SK-MEL-5 (cell line): Measurements from ENCODE around the gene TTC39A. TPM values are rescaled to one million over a fixed set of nuclear protein-coding genes. Genes with fewer than 3 reads are reported as not detected.
A peak's percentile ranks its signal among the peaks of the same experiment; 100 is the strongest.
"Not testable (repeated sequence)": the region's sequence is repeated elsewhere in the genome, so short reads cannot be mapped to it uniquely, and the experiment has no call there.

Experiments used
- DNase-seq: peaks from one replicate; pipeline ENCODE4 v3.0.0-alpha.2; 2016; ENCODE audit warnings: low read depth, low spot score
- in situ Hi-C: cut with HindIII; loops from 2 replicates; pipeline ENCODE4 v1.10.0; 2016; ENCODE audit warnings: low sequenced_read_pairs, high pct_unique_total_duplicates, low pct_unique_long_range_greater_than_20kb
- total RNA-seq: library from RNA; depleted of rRNA; stranded (reverse); fragments of >200 nt; shearing (Covaris generic); gene quantifications from 2 replicates; pipeline ENCODE4 v1.2.3, GENCODE V29; 2014

The TTC39A gene
- total RNA-seq, 1 experiment from 2014 or later = 2.4 TPM

DNA sequence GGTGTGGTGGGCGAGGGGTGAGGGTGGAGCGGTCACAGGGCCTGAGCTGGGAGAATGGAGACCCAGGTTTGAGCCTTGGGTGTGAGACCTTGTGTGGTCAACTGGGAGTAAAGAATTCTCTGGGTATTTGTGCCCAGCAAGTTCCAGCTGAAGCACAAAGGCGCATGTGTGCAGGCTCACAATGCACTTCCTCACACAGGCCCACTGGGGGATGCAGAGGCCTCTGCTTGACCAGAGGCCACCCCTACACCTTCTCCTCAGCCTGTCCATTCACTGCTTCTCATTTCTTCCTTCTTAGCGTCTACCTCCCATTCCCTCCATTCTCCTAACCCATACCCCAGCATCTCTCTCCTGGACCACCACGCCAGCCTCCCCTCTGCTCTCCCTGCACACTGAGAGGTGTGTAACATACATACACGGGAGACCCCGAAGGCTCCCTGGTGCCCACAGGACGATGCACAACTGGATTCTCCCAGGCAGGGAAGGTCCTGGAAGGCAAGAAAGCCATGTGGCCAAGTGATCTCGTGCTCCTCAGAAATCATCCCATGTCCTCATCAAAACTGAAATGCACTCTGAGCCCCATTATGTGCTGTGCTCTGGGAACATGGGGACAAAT lies 12.3 kb upstream of the TTC39A start:
- peak; percentile 35 for DNase-seq
- in situ Hi-C loops = no loop called here

DNA sequence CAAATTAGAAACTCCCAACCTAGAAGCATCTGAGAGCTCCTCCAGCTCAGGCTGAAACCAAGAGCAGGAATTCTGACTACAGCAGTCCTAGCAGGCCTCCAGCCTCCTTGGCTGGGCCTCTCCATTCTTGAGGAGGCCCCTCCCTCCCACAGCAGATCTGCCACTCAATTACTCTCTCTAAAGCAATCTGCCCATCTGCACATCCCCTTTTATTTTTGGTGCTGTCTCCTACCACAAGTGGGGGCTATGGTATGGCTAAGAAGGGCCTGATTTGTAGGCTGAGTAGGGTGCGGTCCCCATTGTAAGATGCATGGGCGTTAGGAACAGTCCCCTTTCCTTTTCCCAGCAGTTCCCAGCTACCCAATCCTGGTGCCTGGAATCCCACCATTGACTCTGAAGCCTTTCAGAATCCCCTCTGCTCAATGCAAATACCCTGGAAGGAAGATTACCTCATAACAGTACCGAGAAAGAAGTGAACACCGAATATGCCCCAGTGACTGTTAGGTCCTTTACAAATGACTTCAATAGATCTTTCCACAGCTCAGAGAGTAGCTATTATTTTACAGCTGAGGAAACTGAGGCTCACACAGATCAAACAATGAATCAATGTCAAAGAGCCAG lies 11.6 kb upstream of the TTC39A start:
- in situ Hi-C loops = no loop called here
- peak; percentile 32 for DNase-seq

DNA sequence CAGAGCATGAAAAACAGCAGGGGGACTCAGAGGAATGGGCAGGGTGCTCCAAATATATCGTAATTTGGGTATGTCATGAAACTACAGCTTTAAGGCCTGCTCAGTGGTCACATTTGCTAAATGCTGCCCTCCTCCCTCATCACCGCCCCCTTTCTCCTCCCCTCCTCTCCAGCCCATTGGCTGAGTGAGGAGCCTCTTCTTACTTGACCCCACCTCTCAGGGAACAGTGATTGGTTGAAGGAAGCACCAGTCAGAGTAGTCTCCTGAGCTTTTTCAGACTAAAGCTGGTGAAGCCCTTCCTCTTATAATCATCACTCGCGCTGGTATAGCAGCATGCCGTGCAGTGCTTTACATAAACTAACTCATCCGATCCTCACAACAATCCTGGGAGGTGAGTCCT lies 10.0 kb upstream of the TTC39A start:
- in situ Hi-C loops = no loop called here
- DNase-seq = peak; percentile 6

DNA sequence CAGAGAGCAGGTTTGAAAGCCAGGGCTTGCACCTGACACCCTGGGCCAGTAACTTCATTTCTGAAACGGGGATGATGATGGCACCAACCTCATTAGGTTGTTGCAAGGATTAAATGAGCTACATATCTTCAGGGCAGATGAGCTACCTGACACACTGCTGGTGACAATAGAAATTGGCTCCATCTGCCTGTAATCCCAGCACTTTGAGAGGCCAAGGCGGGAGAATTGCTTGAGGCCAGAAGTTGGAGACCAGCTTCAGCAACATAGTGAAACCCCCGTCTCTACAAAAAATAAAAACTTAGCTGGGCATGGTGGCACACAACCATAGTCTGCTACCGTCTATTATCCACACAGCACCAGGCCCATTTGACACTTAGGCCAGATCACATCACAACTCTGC lies 6.3 kb upstream of the TTC39A start:
- no peak for DNase-seq

DNA sequence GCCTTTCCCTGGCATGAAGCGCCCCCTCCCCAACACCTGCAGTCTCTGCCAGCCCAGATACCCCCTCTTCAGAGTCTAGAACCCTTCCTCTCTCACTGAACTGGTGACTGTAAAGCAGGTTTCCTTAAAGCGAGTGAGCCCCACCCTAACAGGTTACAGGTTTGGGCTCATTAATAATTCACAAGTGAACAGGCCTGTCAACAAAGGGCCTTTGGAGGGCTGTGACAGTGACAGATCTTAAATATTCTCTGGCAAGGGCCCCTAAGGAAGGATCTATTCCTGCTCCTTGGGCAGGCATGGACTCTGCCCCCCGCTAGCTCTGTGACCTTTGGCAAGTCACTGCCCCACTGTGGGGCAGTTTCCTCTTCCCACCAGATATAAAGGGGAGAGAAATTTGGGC lies 5.6 kb upstream of the TTC39A start:
- DNase-seq = no peak
- in situ Hi-C loops = no loop called here

More for the DNA sequence above, 6.3 kb upstream of the TTC39A start:
- in situ Hi-C loops = no loop called here

DNA sequence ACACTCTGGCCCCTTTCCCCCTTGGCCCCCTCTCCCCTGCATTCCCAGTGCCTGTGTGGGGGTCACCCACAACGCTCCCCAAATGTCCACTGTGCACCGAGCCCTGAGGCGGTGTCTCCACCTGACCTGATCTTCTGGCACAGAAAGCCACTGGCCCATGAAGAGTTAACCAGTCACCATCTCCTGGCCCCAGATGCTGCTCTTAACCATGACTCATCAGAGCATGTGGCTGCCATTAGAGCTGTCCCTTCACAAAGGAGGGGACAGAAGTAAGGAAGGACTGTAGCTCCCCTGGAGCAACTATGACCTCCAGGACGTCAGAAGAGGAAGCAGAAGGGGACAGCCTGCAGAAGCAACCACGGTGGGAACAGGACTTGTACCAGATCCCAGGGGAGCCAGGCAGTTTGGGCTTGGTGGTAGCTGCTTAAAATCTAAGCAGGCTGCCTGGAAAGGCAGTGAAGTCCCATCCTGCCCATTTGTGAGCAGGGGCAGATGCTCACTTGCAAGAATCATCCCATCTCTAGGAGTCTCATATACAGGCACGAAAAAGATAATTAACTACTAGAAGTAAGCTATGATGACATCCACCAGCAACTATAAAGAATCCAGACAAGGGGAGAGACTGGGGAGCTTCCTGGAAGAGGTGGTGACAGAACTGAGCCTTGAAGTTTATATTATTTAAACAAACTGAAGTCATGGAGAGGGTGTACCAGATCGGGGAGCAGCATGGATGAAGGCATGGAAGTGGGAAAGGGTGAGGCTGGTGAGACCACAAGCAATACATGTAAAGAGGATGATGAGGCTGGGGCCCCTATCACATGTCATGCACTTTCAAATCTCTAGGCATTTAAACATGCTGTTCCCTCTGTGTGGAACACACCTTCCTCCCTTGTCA lies 1.1 kb upstream of the TTC39A start:
- DNase-seq = peak; percentile 59
- in situ Hi-C loops = no loop called here

DNA sequence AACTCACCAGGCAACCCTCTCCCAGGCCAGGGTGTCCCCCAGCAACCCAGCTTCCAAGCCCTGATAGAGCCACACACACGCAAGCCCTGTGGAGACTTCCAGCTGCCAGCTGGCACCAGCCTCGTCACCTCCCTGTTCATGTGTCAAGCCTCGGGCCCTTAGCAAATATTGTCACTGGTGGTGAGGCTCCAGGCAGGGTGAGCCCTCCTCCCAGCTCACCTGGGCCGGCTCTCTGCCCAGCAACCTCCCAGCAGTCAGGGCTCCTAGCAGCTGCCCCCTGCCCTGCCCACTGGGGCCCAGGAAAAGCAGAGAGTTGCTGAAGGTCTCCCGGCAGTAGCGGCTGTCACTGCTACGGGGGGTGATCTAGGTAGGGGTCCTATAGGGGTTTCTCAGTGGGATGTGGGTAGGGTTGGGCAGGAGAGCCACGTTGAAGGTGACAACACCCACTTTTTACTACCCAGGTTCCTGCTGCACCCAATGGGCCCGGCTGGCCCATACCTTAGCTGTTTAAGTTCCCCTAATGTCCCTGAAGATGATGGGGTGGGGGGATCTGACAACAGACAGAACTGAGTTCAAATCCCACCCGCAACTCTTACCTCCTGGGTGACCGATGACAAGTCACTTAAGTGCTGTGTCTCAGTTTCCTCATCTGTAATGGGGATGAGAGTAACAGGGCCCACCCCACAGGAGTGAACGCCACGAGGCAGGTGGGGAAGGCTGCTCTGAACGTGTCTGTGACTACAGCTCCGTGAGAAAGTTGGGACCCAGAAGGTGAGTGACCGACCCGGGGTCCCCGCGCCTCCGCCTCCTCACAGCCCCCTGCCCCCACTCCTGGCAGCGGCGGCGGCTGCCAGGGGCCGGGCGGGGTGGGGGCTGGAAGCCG lies 678 bp downstream of the TTC39A start:
- no peak for DNase-seq
- in situ Hi-C loops = no loop called here

DNA sequence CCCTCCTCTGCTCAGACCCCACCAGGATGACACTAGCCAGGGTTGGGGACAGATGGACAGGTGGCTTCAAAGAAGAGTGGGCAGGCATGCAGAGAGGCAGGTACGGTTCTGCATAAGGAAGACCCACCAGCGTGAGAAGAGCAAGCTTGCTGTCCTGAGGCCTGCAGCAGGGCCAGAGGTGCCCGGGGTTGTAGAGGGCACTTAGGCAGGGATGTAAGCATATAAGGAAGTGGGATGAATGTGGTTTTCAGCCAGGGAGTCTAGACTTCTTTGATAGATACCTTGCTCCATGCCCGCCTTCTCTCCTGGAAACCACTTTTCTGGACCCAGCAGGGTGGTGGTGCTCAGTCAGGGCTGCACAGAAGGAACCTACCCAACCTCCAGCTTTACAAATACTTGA lies 1.4 kb downstream of the TTC39A start:
- DNase-seq = no peak
- in situ Hi-C loops = no loop called here

DNA sequence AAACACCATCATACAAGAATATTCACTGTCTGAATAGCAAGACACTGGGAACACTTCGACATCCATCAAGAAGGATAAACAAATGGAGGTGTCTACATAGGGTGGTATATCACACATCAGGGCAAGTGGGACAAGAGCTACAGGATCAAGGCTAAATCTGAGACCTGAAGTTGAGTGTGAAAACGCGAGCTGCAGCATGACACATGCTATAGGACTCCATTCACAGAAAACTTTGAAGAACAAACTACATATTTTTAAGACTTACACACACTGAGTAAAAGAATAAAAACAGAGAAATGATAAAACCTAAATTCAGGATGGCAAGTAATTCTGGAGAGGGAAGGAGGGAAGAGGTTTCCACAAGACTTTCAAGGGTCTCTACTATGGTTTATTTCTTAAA lies 2.1 kb downstream of the TTC39A start:
- no peak for DNase-seq
- in situ Hi-C loops = no loop called here

DNA sequence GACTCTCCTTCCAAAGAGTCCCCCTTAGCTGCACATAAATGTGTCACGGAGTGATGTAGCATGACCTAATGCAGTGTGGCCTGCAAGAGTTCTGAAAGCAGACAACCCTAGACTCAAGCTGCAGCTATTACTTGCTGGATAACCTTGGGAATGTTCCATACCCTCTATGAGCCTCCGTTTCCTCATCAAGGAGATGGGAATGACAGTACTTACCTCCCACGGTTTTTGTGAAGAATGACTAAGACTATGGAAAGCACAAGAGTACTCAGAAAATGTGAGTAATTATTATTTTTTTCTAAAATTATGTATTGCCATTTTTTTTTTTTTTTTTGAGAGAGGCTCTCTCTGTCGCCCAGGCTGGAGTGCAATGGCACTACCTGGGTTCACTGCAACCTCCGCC lies 3.0 kb downstream of the TTC39A start:
- in situ Hi-C loops = no loop called here

DNA sequence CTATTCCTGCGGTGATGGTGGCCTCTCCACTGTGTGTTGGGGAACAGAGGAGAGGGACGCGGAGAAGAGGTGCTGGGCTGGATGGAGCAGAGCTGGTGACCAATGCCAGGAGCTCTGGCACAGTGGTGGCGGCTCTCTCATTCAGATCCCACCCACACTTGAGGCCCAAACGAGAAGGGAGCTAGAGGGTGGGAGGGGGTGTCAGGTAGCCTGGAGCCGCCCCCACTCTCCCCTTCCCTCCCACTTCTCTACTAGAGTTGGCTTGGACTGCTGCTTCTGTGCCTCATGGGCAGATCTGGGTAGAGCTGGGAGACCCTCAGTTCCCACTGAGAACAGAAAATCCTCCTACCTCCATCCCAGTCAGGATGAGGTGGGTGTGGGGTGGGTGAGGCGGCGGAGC lies 3.5 kb downstream of the TTC39A start:
- no peak for DNase-seq
- in situ Hi-C loops = no loop called here

More for the DNA sequence above, 3.0 kb downstream of the TTC39A start:
- no peak for DNase-seq

DNA sequence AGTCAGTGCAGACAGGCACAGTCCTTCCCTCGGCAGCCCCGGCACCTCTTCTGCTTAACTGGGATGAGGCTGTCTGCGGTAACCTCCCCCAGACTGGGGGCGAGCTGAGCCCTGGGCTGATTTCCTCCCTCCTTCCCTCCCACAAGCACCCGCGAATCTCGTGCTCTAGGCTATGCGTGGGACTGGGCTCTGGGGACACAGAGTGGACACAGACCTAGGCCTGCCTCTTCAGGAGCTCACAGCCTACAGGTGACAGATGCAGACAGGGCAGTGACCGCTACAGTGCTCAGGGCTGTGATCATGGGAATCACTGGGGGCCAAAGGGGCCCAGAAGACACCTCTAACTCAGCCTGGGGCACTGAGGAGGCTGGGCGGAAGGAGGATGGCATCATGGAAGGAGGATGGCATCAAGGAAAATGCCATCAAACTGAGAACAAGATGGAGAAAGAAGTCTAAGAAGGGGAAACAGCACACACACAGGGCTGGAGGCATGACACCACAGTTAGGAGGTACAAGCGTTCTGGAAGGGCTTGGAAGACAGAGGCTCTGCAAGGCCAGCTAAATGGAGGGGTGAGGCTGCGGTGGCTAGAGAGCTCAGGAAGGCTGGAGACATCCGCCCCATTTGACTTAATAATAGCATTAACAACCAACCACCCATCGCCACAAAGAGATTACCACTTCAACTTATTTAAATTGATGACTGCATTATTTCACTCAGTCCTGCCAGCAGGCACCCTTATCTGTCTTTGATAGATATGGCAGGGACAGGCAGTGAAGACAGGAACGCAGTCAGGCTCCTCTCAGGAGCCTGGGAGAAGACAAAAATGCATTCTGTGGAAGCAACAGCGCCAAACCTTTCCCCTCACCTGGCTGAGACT lies 4.2 kb downstream of the TTC39A start:
- in situ Hi-C loops = no loop called here
- DNase-seq = no peak

DNA sequence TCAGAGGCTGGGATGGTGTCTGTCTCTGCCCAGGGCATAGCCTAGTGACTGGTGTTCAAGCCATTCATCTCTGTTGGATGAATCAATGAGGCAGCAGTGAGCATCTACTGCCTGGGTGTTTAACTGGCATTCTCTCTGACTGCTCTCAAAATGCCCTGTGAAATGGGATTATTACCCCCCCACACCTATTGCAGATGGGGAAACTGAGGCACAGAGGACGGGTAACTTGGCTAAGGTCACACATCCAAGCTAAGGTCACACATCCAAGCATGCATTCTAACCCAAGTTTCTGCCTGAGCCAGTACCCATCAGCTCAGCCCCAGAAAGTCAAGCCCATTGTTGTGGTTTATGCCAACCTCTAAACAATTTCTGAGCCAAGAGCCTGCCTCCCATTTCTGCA lies 5.0 kb downstream of the TTC39A start:
- DNase-seq = no peak
- in situ Hi-C loops = no loop called here

DNA sequence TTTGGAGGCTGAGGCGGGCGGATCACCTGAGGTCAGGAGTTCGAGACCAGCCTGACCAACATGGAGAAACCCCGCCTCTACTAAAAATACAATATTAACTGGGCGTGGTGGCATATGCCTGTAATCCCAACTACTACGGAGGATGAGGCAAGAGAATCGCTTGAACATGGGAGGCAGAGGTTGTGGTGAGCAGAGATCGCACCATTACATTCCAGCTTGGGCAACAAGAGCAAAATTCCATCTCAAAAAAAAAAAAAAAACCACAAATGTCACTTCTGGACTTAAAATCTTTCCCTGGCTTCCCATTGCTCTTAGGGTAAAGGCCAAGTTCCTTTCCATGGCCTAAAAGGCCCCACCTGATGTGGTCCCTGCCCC lies 5.4 kb downstream of the TTC39A start:
- in situ Hi-C loops, DNase-seq: not testable (repeated sequence)

DNA sequence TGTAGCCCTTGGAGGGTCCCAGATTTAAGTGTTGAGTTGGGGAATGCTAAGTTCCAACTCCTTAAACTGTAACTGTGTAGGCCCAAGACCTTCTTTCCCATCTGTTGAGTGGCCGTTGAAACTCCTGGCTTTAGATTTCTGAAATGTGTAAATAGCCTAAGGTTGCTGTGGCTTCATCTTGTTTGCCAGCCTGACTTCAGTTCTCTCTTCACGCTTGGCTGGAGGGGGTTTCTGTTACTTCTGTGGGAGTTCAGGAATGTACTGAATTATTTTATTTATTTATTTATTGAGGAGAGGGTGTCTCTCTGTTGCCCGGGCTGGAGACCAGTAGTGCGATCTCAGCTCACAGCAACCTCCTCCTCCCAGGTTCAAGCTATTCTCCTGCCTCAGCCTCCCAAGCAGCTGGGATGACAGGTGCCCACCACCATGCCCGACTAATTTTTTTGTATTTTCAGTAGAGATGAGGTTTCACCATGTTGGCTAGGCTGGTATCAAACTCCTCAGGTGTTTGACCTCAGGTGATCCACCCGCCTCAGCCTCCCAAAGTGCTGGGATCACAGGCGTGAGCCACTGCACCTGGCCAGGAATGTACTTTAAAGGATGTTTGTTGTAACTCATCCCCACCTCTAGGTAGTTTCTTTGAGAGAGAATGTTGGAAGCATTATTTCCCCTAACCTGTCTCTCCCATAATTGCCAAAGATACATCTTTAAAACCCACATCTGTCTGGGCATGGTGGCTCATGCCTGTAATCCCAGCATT lies 5.9 kb downstream of the TTC39A start:
- no peak for DNase-seq
- in situ Hi-C loops = no loop called here

DNA sequence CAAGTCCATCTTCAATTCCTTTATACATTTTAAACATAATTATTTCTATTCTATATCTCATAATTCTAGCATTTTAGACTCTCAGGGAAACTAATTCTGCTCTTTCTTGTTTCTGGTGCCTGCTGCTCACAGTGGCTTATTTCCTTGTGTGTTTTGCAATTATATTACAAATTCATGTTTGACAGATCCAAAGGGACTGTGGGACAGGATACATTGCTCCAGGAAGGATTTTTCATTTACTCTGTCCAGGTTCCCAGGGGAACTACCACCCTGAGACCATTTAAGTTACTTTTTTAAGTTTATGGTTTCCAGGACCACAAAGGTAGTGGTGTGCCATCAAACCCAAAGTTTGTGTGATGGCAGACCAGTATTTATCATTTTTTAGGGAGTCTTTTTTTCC lies 6.6 kb downstream of the TTC39A start:
- DNase-seq = no peak
- in situ Hi-C loops = no loop called here
